ENCODE results near the gene RBBP8NL. TPM values are rescaled to one million over a fixed set of nuclear protein-coding genes. Genes with fewer than 3 reads are reported as not detected.

RBBP8NL gene
- total RNA-seq, 1 experiment from 2014 or later: not detected

DNA sequence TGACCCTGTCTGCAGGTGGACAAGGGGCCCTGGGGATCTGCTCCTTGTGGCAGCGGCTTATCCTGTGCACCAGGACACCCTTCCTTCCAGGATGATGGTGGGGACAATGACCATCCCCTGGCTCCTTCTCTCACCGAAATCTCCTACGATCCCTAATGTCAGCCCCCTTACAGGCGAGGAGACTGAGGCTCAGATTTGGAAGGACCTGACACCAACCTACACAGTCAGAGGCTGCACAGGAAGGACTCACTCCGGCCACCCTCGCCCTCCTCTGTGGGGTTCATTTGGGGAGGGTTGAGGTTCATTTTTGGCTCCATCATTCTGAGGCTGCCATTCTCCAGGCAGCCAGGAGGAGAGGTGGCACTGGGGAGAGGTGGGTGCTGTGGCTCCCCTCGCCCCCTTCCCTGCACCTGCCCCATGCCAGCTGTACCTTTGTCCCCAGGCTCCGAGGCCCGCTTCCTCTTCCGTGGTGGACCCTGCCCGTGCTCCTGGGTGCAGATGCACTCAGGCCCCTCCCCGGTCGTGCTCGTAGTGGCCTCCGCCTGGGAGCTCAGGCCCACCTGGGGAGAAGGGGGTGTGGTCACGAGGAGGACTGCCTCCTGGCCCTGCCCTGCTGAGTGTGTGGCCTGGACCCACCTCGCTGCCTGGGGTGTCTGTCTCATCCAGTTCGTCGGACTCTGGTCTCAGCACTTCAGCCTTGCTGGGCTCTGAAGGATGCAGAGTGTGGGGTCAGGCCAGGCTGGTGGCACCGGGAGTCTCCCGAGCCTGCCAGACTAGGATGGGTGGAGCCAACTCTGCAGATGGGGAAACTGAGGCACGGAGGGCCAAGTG is 14.9 kb downstream of the RBBP8NL start:
- peaks cover 19% of the 10 kb centered on the region for H3K4me1 ChIP-seq (ENCODE audit: control insufficient read depth, insufficient read depth, low read length)
- intact Hi-C loops (cut with micrococcal nuclease; ENCODE audit: unreplicated experiment) (no loop called here), in situ Hi-C loops (cut with HindIII; ENCODE audit: low pct_unique_long_range_greater_than_20kb, low sequenced_read_pairs) (no loop called here)
- DNase-seq (ENCODE audit: low read depth, low spot score): no peak
- H3K27ac ChIP-seq (ENCODE audit: low read length): no peak overlapping the region
- TF ChIP-seq, protein P1, sequence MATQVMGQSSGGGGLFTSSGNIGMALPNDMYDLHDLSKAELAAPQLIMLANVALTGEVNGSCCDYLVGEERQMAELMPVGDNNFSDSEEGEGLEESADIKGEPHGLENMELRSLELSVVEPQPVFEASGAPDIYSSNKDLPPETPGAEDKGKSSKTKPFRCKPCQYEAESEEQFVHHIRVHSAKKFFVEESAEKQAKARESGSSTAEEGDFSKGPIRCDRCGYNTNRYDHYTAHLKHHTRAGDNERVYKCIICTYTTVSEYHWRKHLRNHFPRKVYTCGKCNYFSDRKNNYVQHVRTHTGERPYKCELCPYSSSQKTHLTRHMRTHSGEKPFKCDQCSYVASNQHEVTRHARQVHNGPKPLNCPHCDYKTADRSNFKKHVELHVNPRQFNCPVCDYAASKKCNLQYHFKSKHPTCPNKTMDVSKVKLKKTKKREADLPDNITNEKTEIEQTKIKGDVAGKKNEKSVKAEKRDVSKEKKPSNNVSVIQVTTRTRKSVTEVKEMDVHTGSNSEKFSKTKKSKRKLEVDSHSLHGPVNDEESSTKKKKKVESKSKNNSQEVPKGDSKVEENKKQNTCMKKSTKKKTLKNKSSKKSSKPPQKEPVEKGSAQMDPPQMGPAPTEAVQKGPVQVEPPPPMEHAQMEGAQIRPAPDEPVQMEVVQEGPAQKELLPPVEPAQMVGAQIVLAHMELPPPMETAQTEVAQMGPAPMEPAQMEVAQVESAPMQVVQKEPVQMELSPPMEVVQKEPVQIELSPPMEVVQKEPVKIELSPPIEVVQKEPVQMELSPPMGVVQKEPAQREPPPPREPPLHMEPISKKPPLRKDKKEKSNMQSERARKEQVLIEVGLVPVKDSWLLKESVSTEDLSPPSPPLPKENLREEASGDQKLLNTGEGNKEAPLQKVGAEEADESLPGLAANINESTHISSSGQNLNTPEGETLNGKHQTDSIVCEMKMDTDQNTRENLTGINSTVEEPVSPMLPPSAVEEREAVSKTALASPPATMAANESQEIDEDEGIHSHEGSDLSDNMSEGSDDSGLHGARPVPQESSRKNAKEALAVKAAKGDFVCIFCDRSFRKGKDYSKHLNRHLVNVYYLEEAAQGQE (IDR thresholded peaks at IDR 0.05; ENCODE audit: insufficient read depth in 1 of 2, low read depth in 2 of 2, low read length in 1 of 2): no peak
- TF ChIP-seq SIN3A (IDR thresholded peaks at IDR 0.05; ENCODE audit: borderline replicate concordance, insufficient read depth, low read depth, low read length) (no peak), TCF7L2 (IDR thresholded peaks at IDR 0.05; ENCODE audit: low read depth, low read length) (no peak), POLR2AphosphoS5 (IDR thresholded peaks at IDR 0.05; ENCODE audit: low read depth, low read length) (no peak)
- TF ChIP-seq, protein P2, sequence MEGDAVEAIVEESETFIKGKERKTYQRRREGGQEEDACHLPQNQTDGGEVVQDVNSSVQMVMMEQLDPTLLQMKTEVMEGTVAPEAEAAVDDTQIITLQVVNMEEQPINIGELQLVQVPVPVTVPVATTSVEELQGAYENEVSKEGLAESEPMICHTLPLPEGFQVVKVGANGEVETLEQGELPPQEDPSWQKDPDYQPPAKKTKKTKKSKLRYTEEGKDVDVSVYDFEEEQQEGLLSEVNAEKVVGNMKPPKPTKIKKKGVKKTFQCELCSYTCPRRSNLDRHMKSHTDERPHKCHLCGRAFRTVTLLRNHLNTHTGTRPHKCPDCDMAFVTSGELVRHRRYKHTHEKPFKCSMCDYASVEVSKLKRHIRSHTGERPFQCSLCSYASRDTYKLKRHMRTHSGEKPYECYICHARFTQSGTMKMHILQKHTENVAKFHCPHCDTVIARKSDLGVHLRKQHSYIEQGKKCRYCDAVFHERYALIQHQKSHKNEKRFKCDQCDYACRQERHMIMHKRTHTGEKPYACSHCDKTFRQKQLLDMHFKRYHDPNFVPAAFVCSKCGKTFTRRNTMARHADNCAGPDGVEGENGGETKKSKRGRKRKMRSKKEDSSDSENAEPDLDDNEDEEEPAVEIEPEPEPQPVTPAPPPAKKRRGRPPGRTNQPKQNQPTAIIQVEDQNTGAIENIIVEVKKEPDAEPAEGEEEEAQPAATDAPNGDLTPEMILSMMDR (IDR thresholded peaks at IDR 0.05): no peak
- ChIA-PET CTCF (interaction anchor here (0.6 kb wide), 1 partner anchor 65 kb away, joined by 3 read pairs; no protein-coding TSS in a partner anchor), POLR2A (no interaction called here)
- H3K27me3 ChIP-seq (ENCODE audit: control insufficient read depth, insufficient read depth, low read length): no peaks in the 10 kb centered on the region
- no TSS peak for BruUV-seq (replicated peaks)
- no peak overlapping the region for H3K4me3 ChIP-seq (ENCODE audit: low read depth in 2 of 2, low read length in 2 of 2)
- no peaks in the 10 kb centered on the region for H3K36me3 ChIP-seq (ENCODE audit: control insufficient read depth, insufficient read depth, low read length)
- no peak for ATAC-seq
- H3K9me3 ChIP-seq (ENCODE audit: control insufficient read depth, insufficient read depth, low read depth, low read length): no peaks in the 10 kb centered on the region

DNA sequence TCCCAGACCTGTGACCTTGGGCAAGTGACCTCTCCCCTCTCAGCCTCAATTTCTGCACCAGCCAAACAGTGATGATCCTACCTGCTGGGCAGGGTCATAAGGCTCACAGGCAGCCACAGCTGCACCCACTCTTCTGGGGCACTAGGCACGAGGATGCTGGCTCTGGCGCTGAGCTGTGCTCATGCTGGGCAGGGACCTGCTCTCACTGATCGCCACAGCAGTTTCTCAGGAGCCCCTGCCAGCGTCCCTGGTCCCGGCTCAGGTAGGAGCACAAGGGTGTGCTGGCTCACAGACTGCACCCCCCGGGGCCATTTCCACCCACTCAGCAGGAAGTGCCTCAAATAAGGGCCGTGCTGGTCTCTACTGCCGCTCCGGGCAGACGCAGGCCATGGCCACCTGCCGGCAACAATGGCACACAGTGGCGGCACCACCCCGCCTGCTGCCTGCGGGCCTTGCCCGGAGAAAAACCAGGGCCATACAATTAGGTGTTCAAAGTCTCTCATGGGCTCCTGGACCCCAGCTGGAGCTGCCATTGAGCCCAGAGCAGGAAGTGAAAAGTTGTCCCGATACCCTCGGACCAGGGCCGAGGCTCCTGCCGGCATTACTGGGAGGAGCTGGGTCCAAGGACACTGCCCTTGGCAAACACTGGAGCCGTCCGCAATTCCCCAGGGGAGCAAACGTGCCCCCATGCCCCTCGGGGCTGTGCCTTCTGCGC is 15.7 kb downstream of the RBBP8NL start:
- intact Hi-C loops (cut with micrococcal nuclease; ENCODE audit: unreplicated experiment) (no loop called here), in situ Hi-C loops (cut with HindIII; ENCODE audit: low pct_unique_long_range_greater_than_20kb, low sequenced_read_pairs) (no loop called here)
- H3K27me3 ChIP-seq (ENCODE audit: control insufficient read depth, insufficient read depth, low read length): no peaks in the 10 kb centered on the region
- H3K4me3 ChIP-seq (ENCODE audit: low read depth in 2 of 2, low read length in 2 of 2): no peak overlapping the region
- BruUV-seq (replicated peaks): no TSS peak
- H3K27ac ChIP-seq (ENCODE audit: low read length): no peak overlapping the region
- no peaks in the 10 kb centered on the region for H3K36me3 ChIP-seq (ENCODE audit: control insufficient read depth, insufficient read depth, low read length)
- POLR2A ChIA-PET: no interaction called here
- no peaks in the 10 kb centered on the region for H3K9me3 ChIP-seq (ENCODE audit: control insufficient read depth, insufficient read depth, low read depth, low read length)
- peaks cover 19% of the 10 kb centered on the region for H3K4me1 ChIP-seq (ENCODE audit: control insufficient read depth, insufficient read depth, low read length)
- no peak for DNase-seq (ENCODE audit: low read depth, low spot score)
- CTCF ChIA-PET: no interaction called here
- TF ChIP-seq, protein P2 (IDR thresholded peaks at IDR 0.05): no peak
- TF ChIP-seq TCF7L2 (IDR thresholded peaks at IDR 0.05; ENCODE audit: low read depth, low read length) (no peak), SIN3A (IDR thresholded peaks at IDR 0.05; ENCODE audit: borderline replicate concordance, insufficient read depth, low read depth, low read length) (no peak), POLR2AphosphoS5 (IDR thresholded peaks at IDR 0.05; ENCODE audit: low read depth, low read length) (no peak)
- TF ChIP-seq, protein P1 (IDR thresholded peaks at IDR 0.05; ENCODE audit: insufficient read depth in 1 of 2, low read depth in 2 of 2, low read length in 1 of 2): no peak
- ATAC-seq: no peak
